HepG2 (cell line): ENCODE measurements around the gene SLC9A9. TPM values are rescaled to one million over a fixed set of nuclear protein-coding genes. Genes with fewer than 3 reads are reported as not detected.

Experiments used
- ATAC-seq: fragments of 200-7000 bp; cut with Tn5 transposase; 3 replicates; pipeline ENCODE4 v1.9.1; 2020; ENCODE audit warnings: mild to moderate bottlenecking, moderate library complexity
- BruUV-seq: library from RNA; stranded (reverse); fragments of 400-500 nt; replicated peaks from 2 replicates; lab custom pipeline; 2021; lab: Mats Ljungman, UMichigan
- CTCF ChIA-PET: fragments of 300-600 bp; formaldehyde crosslinking; extraction: SDS; loops from one replicate; lab custom pipeline; 2021; ENCODE audit warnings: low total read pairs, inconsistent platforms, low intra/inter-chr PET ratio; lab: Yijun Ruan, JAX
- POLR2A ChIA-PET: fragments of 350-600 bp; sonication (Branson Sonifier 250); formaldehyde crosslinking; loops from one replicate; lab custom pipeline; 2020; ENCODE audit warnings: antibody characterized with exemption, inconsistent platforms; lab: Yijun Ruan, JAX
- DNase-seq: peaks from one replicate; pipeline ENCODE4 v3.0.0-alpha.2; 2015; ENCODE audit warnings: low spot score
- FAIRE-seq: peaks from 3 replicates; lab custom pipeline; 2011; peaks lifted over from hg19 to GRCh38; lab: Jason Lieb, UNC
- H2AFZ ChIP-seq: one replicate; pipeline ENCODE4 v1.6.1; 2011; ENCODE audit warnings: low read length, inconsistent platforms
- H3K27ac ChIP-seq: fragments of 300-600 bp; 3 replicates; pipeline ENCODE4 v1.8.0; 2011; ENCODE audit warnings: mixed run types, mild to moderate bottlenecking, mixed read lengths, low read length, inconsistent platforms; ENCODE audit not compliant: insufficient read depth; ENCODE audit errors: extremely low read length
- H3K27me3 ChIP-seq, 2 experiments: fragments of 200-600 bp in 1 of 2; 2 replicates in 1 of 2; 3 replicates in 1 of 2; pipeline versions ENCODE4 v1.6.0 to v1.8.0; 2011; ENCODE audit warnings: low read length in 2 of 2, mild to moderate bottlenecking in 2 of 2, moderate library complexity in 2 of 2, inconsistent platforms in 1 of 2; ENCODE audit not compliant: insufficient read depth in 2 of 2, control insufficient read depth in 1 of 2
- H3K36me3 ChIP-seq, 2 experiments: fragments of 200-600 bp in 1 of 2; replicated peaks in 1 of 2; 2 replicates in 1 of 2; 3 replicates in 1 of 2; pipeline versions ENCODE4 v1.5.1 to v1.8.0; 2011; ENCODE audit warnings: low read length in 2 of 2, inconsistent platforms in 1 of 2; ENCODE audit not compliant: insufficient read depth in 2 of 2, control insufficient read depth in 1 of 2
- H3K4me1 ChIP-seq: 2 replicates; pipeline ENCODE4 v1.5.1; 2012; ENCODE audit warnings: low read length, inconsistent platforms; ENCODE audit not compliant: insufficient read depth
- H3K4me2 ChIP-seq: 2 replicates; pipeline ENCODE4 v1.6.0; 2011; ENCODE audit warnings: low read depth, low read length, inconsistent platforms
- H3K4me3 ChIP-seq, 3 experiments: fragments of 200-600 bp in 1 of 3; sonication (generic), shearing (Covaris generic) in 1 of 3; replicated peaks in 1 of 3; 2 replicates each; pipeline ENCODE4 v1.5.1; 2011 to 2016; ENCODE audit warnings: low read length in 3 of 3, inconsistent platforms in 2 of 3, low read depth in 2 of 3, mild to moderate bottlenecking in 2 of 3, control low read depth in 1 of 3, mixed read lengths in 1 of 3; ENCODE audit not compliant: insufficient read depth in 1 of 3
- H3K79me2 ChIP-seq: one replicate; pipeline ENCODE4 v1.6.1; 2011; ENCODE audit warnings: low read length, inconsistent platforms; ENCODE audit not compliant: insufficient read depth
- H3K9ac ChIP-seq: 2 replicates; pipeline ENCODE4 v1.6.0; 2011; ENCODE audit warnings: mild to moderate bottlenecking, low read depth, low read length, inconsistent platforms; ENCODE audit not compliant: insufficient read depth
- H3K9me3 ChIP-seq: 2 replicates; pipeline ENCODE4 v1.5.1; 2012; ENCODE audit warnings: mild to moderate bottlenecking, low read length
- H4K20me1 ChIP-seq: 2 replicates; pipeline ENCODE4 v1.6.0; 2011; ENCODE audit warnings: inconsistent platforms, mild to moderate bottlenecking, low read length, moderate library complexity; ENCODE audit not compliant: insufficient read depth
- CBFB ChIP-seq: sonication (generic); formaldehyde crosslinking; IDR thresholded peaks from 2 replicates; pipeline ENCODE4 v1.4.0; 2020; ENCODE audit warnings: missing genetic modification reagents
- CHD2 ChIP-seq: IDR thresholded peaks from 2 replicates; pipeline ENCODE4 v1.6.1; 2011; ENCODE audit warnings: low read depth, low read length, improper control_type of control experiment
- HHEX ChIP-seq: IDR thresholded peaks from 2 replicates; pipeline ENCODE4 v1.6.1; 2016; ENCODE audit warnings: control low read depth
- ONECUT2 ChIP-seq: sonication (generic); formaldehyde crosslinking; IDR thresholded peaks from 2 replicates; pipeline ENCODE4 v1.4.0; 2020; ENCODE audit warnings: missing genetic modification reagents
- PCBP1 ChIP-seq: fragments of 200-400 bp; formaldehyde crosslinking; IDR thresholded peaks from 2 replicates; pipeline ENCODE4 v1.6.1; 2017; ENCODE audit warnings: mild to moderate bottlenecking, low read depth, low read length, borderline replicate concordance
- RAD51 ChIP-seq: fragments of 450-650 bp; IDR thresholded peaks from 2 replicates; pipeline ENCODE4 v1.6.1; 2016; ENCODE audit warnings: borderline replicate concordance
- SMC3 ChIP-seq: IDR thresholded peaks from 2 replicates; pipeline ENCODE4 v1.6.1; 2011; ENCODE audit warnings: low read length, improper control_type of control experiment
- SRSF9 ChIP-seq: fragments of 200-400 bp; formaldehyde crosslinking; IDR thresholded peaks from 2 replicates; pipeline ENCODE4 v1.6.1; 2018; ENCODE audit warnings: borderline replicate concordance, mild to moderate bottlenecking, low read depth, low read length; ENCODE audit not compliant: insufficient read depth, poor library complexity, severe bottlenecking
- TBX3 ChIP-seq: fragments of 450-650 bp; IDR thresholded peaks from 2 replicates; pipeline ENCODE4 v1.6.1; 2017; ENCODE audit warnings: antibody characterized with exemption, mild to moderate bottlenecking, inconsistent platforms, borderline replicate concordance
- ZNF33B ChIP-seq: sonication (generic); formaldehyde crosslinking; IDR thresholded peaks from 2 replicates; pipeline ENCODE4 v1.5.1; 2020; ENCODE audit warnings: mild to moderate bottlenecking, missing genetic modification reagents
- ZNF720 ChIP-seq: sonication (generic); formaldehyde crosslinking; IDR thresholded peaks from 2 replicates; pipeline ENCODE4 v1.4.0; 2020; ENCODE audit warnings: missing genetic modification reagents
- ZNF747 ChIP-seq: sonication (generic); formaldehyde crosslinking; IDR thresholded peaks from 2 replicates; pipeline ENCODE4 v1.8.1; 2023; ENCODE audit warnings: missing genetic modification reagents, mild to moderate bottlenecking, borderline replicate concordance
- ZSCAN29 ChIP-seq: sonication (generic); formaldehyde crosslinking; conservative IDR thresholded peaks from 2 replicates; pipeline ENCODE4 v1.4.0; 2020; ENCODE audit warnings: mild to moderate bottlenecking, missing genetic modification reagents
- ZSCAN9 ChIP-seq: IDR thresholded peaks from 2 replicates; pipeline ENCODE4 v1.6.1; 2016; ENCODE audit warnings: borderline replicate concordance
- WGBS: methylation state at CpG from one replicate; pipeline ENCODE4 v1.1.6; 2017; ENCODE audit warnings: low lambda C conversion rate; 5-methylcytosine and 5-hydroxymethylcytosine counted together
- in situ Hi-C: cut with HindIII; loops from 2 replicates; pipeline ENCODE4 v1.10.0; 2017; ENCODE audit warnings: low pct_unique_long_range_greater_than_20kb; ENCODE audit not compliant: extremely low pct_ligation_motif_present
- intact Hi-C: fragments of 100-400 bp; cut with micrococcal nuclease; formaldehyde crosslinking; loops from one replicate; pipeline ENCODE4 v1.10.0; 2022; ENCODE audit not compliant: unreplicated experiment
- polyA plus RNA-seq, 8 experiments: library from polyadenylated mRNA; depleted of rRNA in 3 of 8; stranded (reverse) in 7 of 8; unstranded in 1 of 8; fragments of >200 nt; fragmentation: Illumina TruSeq in 4 of 8; extraction: Trizol in 4 of 8; gene quantifications; 2 replicates each; pipeline versions ENCODE4 v1.2.1 to v1.2.3, GENCODE V29; 2011 to 2016; ENCODE audit warnings: low read depth in 4 of 8, missing spikeins in 1 of 8, mixed read lengths in 1 of 8; ENCODE audit not compliant: insufficient read depth in 1 of 8
- total RNA-seq, 5 experiments: library from RNA; depleted of rRNA; stranded (reverse); fragments of >200 nt; fragmentation: Illumina TruSeq; extraction: Trizol; gene quantifications; 2 replicates each; pipeline ENCODE4 v1.2.3, GENCODE V29; 2016; ENCODE audit warnings: low read depth in 1 of 5
- TF ChIP-seq, protein P1 (sequence below): sonication (generic); formaldehyde crosslinking; IDR thresholded peaks from 2 replicates; pipeline ENCODE4 v1.5.0; 2020; ENCODE audit warnings: mild to moderate bottlenecking, missing genetic modification reagents
- TF ChIP-seq, protein P2 (sequence below): sonication (generic); formaldehyde crosslinking; conservative IDR thresholded peaks from 2 replicates; pipeline ENCODE4 v1.4.0; 2020; ENCODE audit warnings: mild to moderate bottlenecking, missing genetic modification reagents, moderate library complexity
- TF ChIP-seq, protein P3 (sequence below): sonication (generic); formaldehyde crosslinking; IDR thresholded peaks from 2 replicates; pipeline ENCODE4 v1.5.1; 2020; ENCODE audit warnings: mild to moderate bottlenecking, missing genetic modification reagents

SLC9A9 gene
- total and polyA plus RNA-seq, 2 of the 13 experiments (the other 11 are each of a cell fraction or from before 2014, with no cell fraction given), result not detected

DNA sequence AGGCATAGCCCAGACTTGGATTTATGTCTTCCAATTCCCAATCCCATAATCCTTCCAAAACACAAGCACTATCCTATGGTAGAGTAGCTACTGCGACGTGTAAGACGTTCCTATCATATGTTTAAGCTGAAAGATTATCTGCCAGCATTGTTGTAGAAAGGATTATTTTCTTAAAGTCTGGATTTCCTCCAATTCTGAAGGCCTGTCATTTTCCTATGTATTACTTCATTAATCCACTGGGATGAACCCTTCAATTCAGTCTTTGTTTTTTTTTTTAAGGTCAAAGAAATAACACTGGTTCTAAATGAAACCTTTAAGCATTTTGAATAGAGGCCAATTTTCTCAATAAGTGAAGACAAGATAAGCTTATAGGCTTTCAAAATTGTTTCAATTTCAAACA lies 289.0 kb downstream of the SLC9A9 start:
- intact Hi-C loops, result no loop called here
- no peak for TF ChIP-seq ZNF720 (CRISPR knock-in tag)
- no peak for TF ChIP-seq CHD2
- no peak for TF ChIP-seq ZSCAN9 (CRISPR knock-in tag)
- no peak for TF ChIP-seq CBFB (CRISPR knock-in tag)
- TF ChIP-seq TBX3, result no peak
- TF ChIP-seq HHEX (CRISPR knock-in tag), result no peak
- TF ChIP-seq, protein P1, sequence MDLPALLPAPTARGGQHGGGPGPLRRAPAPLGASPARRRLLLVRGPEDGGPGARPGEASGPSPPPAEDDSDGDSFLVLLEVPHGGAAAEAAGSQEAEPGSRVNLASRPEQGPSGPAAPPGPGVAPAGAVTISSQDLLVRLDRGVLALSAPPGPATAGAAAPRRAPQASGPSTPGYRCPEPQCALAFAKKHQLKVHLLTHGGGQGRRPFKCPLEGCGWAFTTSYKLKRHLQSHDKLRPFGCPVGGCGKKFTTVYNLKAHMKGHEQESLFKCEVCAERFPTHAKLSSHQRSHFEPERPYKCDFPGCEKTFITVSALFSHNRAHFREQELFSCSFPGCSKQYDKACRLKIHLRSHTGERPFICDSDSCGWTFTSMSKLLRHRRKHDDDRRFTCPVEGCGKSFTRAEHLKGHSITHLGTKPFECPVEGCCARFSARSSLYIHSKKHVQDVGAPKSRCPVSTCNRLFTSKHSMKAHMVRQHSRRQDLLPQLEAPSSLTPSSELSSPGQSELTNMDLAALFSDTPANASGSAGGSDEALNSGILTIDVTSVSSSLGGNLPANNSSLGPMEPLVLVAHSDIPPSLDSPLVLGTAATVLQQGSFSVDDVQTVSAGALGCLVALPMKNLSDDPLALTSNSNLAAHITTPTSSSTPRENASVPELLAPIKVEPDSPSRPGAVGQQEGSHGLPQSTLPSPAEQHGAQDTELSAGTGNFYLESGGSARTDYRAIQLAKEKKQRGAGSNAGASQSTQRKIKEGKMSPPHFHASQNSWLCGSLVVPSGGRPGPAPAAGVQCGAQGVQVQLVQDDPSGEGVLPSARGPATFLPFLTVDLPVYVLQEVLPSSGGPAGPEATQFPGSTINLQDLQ, result no peak
- TF ChIP-seq, protein P2, sequence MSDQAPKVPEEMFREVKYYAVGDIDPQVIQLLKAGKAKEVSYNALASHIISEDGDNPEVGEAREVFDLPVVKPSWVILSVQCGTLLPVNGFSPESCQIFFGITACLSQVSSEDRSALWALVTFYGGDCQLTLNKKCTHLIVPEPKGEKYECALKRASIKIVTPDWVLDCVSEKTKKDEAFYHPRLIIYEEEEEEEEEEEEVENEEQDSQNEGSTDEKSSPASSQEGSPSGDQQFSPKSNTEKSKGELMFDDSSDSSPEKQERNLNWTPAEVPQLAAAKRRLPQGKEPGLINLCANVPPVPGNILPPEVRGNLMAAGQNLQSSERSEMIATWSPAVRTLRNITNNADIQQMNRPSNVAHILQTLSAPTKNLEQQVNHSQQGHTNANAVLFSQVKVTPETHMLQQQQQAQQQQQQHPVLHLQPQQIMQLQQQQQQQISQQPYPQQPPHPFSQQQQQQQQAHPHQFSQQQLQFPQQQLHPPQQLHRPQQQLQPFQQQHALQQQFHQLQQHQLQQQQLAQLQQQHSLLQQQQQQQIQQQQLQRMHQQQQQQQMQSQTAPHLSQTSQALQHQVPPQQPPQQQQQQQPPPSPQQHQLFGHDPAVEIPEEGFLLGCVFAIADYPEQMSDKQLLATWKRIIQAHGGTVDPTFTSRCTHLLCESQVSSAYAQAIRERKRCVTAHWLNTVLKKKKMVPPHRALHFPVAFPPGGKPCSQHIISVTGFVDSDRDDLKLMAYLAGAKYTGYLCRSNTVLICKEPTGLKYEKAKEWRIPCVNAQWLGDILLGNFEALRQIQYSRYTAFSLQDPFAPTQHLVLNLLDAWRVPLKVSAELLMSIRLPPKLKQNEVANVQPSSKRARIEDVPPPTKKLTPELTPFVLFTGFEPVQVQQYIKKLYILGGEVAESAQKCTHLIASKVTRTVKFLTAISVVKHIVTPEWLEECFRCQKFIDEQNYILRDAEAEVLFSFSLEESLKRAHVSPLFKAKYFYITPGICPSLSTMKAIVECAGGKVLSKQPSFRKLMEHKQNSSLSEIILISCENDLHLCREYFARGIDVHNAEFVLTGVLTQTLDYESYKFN (CRISPR knock-in tag), result no peak
- no peak for TF ChIP-seq SRSF9
- TF ChIP-seq PCBP1, result no peak
- TF ChIP-seq RAD51, result no peak
- no peak for TF ChIP-seq SMC3
- no peak for TF ChIP-seq ONECUT2 (CRISPR knock-in tag)
- no peak for TF ChIP-seq ZNF747
- no peak for TF ChIP-seq ZSCAN29 (CRISPR knock-in tag)
- TF ChIP-seq ZNF33B (CRISPR knock-in tag), result no peak
- TF ChIP-seq, protein P3, sequence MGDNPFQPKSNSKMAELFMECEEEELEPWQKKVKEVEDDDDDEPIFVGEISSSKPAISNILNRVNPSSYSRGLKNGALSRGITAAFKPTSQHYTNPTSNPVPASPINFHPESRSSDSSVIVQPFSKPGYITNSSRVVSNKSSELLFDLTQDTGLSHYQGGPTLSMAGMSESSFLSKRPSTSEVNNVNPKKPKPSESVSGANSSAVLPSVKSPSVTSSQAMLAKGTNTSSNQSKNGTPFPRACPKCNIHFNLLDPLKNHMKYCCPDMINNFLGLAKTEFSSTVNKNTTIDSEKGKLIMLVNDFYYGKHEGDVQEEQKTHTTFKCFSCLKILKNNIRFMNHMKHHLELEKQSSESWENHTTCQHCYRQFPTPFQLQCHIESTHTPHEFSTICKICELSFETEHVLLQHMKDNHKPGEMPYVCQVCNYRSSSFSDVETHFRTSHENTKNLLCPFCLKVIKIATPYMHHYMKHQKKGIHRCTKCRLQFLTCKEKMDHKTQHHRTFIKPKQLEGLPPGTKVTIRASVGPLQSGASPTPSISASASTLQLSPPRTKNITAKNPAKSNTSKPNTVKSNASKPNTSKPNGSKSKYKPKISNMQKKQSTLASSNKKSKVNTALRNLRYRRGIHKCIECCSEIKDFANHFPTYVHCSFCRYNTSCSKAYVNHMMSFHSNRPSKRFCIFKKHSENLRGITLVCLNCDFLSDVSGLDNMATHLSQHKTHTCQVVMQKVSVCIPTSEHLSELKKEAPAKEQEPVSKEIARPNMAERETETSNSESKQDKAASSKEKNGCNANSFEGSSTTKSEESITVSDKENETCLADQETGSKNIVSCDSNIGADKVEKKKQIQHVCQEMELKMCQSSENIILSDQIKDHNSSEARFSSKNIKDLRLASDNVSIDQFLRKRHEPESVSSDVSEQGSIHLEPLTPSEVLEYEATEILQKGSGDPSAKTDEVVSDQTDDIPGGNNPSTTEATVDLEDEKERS (CRISPR knock-in tag), result no peak
- TF ChIP-seq, all 625 proteins: peak for 0
- no peaks in the 10 kb centered on the region for H3K4me1 ChIP-seq
- peaks cover 22% of the 10 kb centered on the region; the same call in 1 of the 2 replicates for H3K9me3 ChIP-seq
- no peak for DNase-seq
- CTCF ChIA-PET, result no interaction called here
- WGBS, result 0% methylated on average over 3 of the region's 3 CpGs
- H3K4me3 ChIP-seq, result no peak overlapping the region
- no peak overlapping the region for H3K9ac ChIP-seq
- no peak overlapping the region for H3K4me2 ChIP-seq
- no peak overlapping the region for H3K27ac ChIP-seq
- no peaks in the 10 kb centered on the region for H3K79me2 ChIP-seq
- POLR2A ChIA-PET, result no interaction called here
- no peak for FAIRE-seq
- no peak for ATAC-seq
- in situ Hi-C loops, result no loop called here
- H3K36me3 ChIP-seq, result no peaks in the 10 kb centered on the region
- no TSS peak for BruUV-seq
- no peaks in the 10 kb centered on the region for H3K27me3 ChIP-seq
- no peaks in the 10 kb centered on the region for H4K20me1 ChIP-seq
- no peak overlapping the region for H2AFZ ChIP-seq
